Activated CD4-positive, alpha-beta T cell treated with anti-CD3 and anti-CD28 coated beads, Interleukin-10, Interleukin-2, amounts not matched to agents 100 ng/mL and 50 ng/mL, durations not matched to agents 16 hours and 8 hours (primary cell): ENCODE data around the gene TMEM88.
"Not testable (repeated sequence)": the region's sequence is repeated elsewhere in the genome, so short reads cannot be mapped to it uniquely, and the experiment has no call there.

Experiments
- DNase-seq: peaks from one replicate; pipeline ENCODE4 v3.0.0-alpha.2; 2020

Gene TMEM88

DNA sequence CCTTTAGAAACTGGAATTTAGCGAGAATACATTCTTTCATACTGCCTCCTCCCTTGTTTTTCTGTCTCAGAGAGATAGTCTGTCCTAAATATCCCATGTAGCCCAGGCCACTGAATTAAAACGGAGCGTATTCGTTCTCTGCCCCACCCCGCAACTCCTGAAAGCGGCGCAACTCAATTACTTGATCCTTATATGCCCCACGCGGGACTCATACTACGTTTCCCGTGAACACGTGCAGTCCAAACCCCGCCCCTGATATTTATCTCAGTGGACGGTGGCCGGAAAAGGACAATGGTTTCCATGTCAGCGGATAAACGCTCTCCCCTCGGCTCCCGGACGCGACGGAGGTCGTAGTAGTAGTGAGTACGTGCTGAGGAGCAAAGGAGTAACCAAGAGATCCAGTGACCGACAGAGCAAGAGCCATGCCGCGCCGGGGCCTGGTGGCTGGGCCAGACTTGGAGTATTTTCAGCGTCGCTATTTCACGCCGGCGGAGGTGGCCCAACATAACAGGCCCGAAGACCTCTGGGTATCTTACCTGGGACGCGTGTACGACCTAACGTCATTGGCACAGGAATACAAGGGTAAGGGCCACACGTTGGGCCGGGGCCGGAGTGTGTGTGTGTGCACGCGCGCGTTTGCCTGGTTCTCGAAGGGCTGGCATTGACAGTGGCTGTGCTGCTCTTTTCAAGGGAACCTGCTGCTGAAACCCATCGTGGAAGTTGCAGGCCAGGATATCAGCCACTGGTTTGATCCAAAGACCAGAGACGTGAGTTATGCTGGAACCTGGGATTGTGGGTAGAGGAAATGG, 3.1 kb downstream of the TMEM88 start, which contains the start of gene CYB5D1:
Gene CYB5D1, plus strand, starts transcription at position 291 of the 809 bp plus-strand sequence. Its CDS starts 132 bp downstream, at position 423.
- DNase-seq, result peak; percentile 93

DNA sequence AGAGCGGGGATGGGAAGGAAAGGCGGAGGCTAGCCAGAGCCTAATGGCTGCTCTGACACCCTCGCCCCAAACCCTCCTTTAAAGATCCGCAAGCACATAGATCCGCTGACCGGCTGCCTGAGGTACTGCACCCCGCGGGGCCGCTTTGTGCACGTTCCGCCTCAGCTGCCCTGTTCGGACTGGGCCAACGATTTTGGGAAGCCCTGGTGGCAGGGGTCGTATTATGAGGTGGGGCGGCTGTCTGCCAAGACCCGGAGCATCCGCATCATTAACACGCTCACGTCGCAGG, 3.6 kb downstream of the TMEM88 start:
- peak; percentile 55 for DNase-seq

DNA sequence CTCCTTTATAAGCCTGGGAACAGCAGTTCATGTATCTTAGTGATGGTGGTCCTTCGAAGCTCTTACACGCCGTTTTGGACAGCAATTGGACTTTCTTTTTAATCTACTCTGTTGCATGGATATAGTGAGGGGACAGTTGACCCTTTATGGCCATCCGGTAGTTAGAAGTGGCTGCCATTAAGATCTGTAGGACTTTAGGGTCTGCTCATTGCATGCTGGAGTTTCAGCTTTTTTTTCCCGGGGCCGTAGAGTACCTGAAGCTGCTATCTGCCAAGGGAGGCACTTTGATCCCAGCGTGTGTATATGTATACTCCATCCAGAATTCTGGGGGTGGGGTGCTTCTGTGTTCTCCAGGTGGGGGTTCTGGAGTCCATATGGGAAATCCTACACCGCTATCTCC, 4.2 kb downstream of the TMEM88 start:
- no peak for DNase-seq

DNA sequence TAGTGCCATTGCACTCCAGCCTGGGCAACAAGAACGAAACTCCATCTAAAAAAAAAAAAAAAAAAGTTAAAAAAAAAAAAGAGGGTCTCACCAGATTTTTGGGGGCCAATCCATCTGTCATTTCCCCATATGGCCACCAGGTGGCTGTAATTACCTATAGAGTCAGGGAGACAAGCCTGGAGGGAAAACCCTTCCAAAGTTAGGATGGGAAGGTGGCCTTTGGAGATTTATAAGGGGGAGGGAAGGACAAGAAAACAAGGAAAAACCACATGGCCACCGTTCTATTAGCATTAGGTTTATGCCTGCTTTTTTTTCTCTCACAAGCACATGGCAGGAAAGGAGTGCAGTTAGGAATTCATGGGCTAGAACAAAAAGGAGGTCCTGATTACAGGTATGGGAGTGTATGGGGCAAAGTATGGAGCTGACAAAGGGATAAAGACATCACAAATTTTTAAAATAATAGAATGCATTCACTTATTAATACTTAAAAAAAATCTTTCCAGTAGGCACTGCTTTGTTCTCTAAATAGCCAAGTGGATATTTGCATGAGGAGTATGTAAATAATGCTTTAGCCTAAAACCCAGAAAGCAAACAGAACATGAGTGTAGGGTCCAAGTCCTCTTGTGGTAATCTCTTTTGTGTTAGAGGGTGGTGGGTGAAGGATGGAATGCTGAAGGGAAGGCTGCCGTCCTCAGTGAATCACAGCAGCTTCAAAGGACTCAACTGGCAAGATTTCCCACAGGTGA, 8.0 kb downstream of the TMEM88 start:
- DNase-seq, result no peak

DNA sequence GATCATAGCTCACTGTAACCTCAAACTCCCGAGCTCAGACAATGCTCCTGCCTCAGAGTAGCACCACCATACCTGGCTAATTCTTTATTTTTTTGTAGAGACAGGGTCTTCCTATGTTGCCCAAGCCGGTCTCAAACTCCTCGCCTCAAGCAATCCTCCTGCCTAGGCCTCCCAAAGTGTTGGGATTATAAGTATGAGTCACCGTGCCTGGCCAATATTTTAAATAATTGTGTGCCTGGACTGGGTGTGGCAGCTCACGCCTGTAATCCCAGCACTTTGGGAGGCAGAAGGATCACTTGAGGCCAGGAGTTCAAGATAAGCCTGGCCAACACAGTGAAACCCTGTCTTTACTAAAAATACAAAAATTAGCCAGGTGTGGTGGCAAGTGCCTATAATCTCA, 9.5 kb downstream of the TMEM88 start:
- DNase-seq, result not testable (repeated sequence)

DNA sequence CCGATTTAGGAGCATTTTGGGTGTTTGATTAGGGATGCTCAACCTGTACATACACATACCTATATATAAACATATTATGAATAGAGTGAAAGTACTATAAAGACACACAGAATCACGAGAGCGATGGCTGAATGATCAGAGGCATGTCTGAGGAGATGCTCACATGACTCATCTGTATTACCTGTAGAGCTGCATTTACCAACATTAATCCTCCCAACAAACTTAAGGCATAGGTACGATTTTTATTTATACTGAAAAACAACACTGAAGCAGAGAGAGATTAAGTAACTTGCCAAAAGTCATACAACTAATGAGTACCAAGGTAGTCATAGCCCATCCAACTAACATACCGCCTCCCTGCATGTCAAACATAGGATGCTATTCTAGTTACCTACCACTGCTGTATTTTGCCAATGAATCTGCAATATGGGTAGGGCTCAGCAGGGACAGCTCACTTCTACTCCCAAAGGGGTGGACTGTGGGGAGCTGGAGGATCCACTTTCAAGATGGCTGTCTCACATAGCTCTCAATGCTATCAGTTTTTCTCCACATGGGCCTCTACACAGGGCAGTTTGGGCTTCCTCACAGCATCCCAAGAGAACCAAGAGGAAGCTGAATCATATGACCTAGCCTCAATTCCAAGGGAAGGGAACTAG, 10.3 kb downstream of the TMEM88 start:
- no peak for DNase-seq

DNA sequence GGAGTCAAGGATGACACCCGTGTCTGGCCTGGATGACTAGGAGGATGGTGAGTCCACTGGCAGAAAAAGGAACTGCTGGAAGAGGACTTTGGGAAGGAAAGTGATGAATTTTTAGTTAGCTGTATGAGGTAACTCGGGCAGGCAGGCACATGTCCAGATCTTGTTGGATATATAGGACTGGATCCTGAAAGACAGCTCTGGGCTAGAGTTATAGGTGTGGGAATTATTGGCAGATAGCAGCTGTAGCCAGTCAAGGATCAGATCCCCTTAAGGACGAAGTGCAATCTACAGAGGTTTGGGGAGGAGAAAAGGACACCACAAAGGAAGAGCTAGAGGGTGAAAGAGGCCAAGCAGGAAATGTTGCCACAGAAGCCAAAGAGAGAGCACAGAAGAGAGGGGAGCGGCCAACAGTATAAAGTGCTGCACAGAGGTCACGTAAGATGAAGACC, 13.0 kb downstream of the TMEM88 start:
- DNase-seq, result no peak

DNA sequence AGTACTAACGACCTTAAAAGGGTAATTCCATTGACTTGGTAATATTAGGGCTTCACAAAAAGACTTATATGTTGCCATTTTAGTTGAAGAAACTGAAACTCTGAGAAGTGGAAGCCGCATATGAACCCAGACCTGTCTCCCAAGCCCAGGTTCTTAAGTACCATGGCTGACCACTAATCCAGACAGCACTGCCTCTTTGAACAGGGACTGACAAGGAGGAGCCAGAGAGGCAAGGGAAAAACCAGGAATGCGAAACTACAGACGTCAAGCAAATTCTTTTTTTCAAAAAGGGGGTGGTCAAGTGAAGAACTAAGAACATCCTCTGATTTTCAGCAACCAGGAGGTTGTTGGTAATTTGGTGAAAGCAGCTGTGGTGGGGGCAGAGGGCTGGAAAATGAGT, 18.2 kb downstream of the TMEM88 start:
- DNase-seq, result no peak

DNA sequence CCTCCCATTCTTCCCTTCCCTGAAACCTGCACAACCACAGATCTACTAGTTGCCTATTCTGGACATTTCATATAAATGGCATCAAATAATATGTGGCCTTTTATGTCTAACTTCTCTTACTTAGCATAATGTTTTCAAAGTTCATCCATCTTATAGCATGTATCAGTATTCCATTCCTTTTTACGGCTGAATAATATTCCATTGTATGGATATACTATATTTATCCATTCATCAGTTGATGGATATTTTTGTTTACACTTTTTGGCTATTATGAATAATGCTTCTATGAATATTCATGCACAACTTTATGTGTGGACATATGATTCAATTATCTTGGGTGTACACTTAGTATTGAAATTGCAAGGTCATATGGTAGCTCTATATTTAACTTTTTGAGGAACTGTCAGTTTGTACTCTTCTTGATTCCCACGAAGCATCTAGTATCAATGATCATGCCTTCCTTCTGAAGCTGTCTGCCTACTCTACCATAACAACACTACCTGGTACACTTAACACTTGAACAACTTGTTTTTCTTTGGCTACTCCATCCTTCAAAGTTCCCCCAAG, 21.0 kb downstream of the TMEM88 start:
- no peak for DNase-seq

DNA sequence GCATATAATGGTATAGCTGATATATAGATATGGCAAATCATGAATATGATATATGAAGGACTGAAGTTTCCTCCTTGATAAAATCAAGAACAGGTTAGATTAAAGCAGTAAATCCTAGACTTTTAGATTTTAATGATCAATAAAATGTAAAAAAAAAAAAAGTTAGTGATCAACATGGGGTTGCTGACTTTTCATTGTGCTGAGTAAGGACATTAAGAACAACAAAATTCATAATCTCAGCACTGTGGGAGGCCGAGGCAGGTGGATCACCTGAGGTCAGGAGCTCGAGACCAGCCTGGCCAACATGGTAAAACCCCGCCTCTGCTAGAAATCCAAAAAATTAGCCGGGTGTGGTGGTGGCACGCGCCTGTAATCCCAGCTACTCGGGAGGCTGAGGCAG, 23.4 kb downstream of the TMEM88 start:
- DNase-seq, result no peak

DNA sequence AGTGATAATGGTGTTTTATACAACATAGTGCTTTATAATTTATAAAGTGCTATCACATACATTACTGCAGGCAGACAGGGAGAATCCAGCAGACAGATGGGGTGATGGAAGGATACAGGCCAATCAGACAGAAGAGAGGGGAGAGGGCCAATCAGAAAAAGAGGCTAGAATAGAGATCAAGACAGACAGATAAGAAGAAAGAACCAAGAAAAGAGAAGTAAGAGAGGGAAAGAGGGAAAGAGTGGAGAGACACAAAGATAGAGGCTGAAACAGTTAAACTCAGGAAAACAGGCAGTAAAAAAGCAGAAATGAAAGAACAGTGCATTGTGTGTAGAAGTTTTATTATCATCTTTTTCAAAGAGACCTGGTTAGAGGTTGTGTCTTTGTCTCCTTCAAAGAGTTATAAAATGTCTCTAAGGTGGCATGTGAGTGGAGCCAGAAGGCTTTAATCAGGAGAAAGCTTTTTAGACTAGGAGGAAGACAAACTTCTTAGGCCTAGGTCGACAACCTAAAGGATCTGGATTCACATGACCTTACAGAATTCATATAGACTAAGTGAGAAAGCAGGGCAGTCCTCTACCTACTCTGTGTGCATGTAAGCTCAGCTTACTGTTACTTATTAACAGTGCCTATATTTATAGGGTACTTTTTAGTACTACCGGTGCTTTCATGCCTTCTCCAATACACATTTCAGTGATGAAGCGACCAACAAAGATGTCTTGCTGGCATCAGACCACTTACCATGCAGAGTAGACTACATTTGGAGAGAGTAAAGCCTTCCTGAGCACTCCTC, 25.4 kb downstream of the TMEM88 start:
- DNase-seq, result no peak

DNA sequence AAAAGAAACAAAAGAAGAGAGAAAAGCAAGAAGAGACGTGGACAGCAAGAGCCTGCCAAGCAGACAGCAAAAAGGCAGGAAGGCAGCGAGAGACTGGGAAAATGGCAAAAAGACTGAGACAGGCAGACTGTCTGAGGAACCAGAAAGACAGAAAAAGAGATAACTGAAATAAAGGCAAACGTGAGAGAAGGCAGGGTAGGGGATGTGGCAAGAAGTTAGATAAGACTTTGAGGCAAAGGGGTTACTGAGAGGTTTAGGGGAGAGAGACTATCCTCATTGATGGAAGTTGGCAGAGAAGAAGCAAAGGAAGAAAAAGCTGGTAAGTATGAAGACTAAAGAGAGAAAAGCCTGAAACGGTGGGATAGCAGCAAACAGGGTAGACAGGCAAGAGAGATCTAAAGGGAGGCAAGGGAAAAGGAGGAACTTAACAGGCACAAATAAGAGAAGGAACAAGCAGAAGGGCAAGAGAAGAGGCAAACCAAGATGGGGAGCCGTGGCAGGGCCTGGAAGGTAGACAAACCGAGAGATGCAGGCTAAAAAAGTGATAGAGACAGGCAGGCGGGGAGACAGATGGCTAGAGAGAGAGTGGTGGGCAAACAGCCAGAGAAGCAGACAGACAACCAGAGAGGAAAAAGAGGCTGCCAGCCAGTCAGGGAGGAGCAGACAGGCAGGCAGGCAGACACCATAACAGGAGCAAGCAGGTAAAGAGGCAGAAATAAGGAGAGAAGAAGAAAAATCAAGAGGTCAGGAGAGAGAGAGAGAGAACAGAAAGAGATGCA, 26.6 kb downstream of the TMEM88 start:
- DNase-seq, result no peak

DNA sequence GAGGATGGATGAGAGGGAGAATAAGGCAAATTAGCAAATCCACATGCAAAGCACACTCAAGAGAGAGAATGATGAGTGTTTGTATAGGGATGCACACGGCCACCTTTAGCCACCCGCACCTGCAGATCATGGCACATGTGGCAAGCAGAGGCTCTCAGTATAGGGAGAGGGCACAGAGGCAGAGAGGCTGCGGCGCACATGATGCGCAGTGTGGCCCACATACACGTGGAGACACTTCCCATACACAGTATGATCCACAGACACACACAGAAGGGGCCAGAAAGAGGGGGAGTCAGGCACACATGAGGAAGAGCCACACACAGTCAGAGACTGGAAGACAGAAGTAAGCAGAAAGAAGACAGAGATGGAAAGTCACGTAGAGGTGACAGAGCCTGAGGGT, 27.2 kb downstream of the TMEM88 start:
- no peak for DNase-seq

DNA sequence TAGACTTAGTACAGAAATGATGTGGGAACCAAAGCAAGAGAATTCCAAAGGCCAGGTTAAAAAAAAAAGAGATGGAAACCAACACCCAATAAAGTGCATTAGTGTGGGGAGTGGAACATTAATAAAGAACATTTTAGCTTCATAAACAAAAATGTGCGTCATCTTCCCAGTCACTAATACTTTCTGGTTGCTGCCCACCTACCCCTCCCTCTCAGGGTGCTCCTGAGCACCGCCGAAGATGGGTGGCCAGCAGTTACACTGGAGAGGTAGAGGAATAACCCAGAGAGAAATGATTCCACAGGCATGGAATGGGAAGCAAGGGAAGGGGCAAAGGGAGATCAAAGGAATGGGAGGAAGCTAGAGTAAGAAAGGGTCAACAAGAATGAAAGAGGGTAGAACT, 27.8 kb downstream of the TMEM88 start:
- DNase-seq, result no peak

DNA sequence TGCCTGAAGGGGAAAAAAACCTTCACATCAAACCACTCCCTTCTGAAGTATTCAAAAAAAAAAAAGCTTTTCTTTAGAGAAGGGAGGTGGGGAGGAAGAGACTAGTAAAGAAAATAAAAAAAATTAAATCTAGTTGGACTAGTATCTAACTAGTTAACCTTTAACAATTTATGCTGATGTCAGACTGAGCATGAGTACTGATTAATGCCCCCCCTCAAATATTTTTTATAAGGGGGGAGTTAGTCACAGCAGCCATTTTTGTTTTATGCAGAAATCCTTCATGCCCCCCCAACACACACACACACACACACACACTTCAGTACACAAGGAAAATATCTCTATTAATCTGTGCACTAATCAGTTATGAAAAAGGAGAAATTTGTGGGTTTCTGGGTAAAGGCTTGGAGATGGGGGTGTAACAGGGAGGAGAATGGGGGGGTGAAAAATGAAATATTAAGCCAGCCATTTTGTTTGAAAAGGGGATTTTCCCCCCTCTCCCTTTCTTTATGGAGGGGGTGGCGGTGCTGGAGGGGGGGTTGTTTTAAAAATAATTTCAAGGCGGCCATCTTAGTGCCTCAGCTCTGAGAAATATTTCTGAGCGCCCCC, 29.0 kb downstream of the TMEM88 start:
- DNase-seq, result no peak

DNA sequence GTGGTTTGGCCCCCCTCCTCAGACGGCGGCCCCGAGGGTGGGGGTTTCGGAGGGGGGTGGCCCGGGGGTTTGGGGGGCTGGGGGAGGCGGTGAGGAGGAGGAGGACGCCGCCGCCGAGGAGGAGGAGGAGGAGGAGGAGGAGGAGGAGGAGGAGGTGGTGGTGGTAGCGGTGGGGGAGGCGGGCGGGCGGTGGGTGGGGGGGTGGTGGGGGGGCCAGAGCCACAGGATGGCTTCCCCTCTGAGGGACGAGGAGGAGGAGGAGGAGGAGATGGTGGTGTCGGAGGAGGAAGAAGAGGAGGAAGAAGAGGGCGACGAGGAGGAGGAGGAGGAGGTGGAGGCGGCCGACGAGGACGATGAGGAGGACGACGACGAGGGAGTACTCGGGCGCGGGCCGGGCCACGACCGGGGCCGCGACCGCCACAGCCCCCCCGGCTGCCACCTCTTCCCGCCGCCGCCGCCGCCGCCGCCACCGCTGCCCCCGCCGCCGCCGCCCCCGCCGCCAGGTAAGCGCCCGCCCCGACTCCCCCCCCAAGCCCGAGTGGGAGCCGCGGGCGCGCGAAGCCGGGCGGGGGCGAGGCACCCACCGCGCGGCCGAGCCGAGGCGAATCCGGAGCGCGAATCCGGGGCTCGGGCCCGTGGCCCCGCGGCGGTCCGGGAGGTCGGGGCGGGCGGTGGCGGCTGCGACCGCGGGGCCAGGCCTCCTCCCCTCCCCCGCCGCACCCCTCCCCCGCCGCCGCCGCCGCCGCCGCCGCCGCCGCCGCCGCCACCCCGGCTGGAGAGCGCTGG, 29.9 kb downstream of the TMEM88 start:
- peak; percentile 39 for DNase-seq

DNA sequence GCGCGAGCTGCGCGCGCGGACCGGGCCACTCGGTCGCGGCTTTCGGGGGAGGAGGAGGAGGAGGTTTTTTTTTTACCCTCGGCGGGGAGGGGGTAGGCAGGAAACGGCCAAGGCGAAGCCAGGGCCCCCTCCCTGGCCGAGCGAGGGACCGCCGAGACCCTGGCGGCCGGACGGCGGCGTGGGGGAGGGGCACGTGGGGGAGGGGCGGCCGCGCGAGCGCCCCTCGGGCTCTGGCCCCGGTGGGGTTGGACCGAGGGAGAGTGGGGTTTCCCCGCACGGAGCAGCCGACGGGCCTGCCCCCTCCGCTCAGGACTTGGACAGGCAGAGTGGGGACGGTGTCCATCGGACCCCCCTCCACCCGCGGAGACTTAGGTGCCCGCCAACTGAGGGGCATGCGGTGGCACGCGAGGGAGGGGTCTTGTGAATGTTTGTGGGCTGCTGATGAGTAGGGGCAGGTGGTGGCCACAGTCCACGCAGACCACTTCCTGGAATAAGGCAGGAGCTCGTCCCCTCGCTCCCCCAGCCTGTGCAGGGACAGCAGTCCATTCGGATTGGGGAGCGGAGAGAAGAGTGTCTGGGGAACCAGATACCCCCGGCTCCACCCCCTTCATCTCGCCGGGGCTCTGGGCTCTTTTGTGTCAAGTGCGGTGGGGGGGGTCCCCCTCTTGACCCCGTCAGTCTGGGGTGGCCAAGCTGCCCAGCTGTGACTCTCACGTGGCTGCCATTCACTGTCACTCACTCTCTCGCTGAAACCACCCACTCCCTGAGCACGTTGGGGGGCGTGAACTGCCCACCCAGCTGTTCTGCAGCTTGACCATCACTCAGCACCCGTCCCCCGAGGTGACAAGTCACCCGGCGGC, 30.7 kb downstream of the TMEM88 start:
- DNase-seq, result peak; percentile 54

DNA sequence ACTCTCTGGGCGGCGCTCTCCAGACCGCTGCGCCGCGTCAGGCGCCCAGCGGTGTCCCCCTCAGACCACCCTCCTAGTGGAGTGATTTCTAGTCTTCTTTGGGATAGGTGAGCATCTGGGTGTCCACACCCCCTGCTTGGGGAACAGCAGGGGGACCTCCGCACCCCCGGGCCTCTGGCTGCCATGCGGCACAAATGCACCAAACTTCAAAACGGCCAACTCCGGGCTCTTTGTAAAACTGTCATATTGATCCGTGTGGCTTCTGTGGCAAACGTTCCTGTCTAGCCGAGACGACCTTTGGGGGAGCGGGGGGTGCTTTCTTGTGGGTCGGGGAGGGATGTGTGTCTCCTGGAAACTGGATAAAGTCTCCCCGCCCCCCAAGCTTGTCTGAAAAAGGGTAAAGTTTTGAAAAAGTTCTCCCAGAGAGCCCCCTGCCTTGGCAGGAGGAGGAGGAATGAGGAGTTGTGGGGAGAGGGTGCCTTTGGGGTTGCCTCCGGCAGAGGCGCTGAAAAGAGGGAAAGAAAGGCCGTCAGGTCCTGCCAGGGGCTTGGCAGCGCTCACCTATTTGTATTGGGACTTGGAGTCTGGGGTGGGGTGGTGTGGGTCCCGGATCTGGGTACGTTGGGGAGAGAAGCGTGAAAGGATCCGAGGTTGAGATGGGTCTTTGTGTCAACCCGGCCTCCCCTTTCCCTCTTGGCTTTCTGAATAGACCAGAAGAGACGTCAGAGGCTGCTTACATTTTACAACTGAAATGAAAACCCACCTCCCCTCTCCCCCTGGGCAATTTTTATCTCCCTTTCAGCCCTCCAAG, 31.6 kb downstream of the TMEM88 start:
- peak; percentile 67 for DNase-seq

DNA sequence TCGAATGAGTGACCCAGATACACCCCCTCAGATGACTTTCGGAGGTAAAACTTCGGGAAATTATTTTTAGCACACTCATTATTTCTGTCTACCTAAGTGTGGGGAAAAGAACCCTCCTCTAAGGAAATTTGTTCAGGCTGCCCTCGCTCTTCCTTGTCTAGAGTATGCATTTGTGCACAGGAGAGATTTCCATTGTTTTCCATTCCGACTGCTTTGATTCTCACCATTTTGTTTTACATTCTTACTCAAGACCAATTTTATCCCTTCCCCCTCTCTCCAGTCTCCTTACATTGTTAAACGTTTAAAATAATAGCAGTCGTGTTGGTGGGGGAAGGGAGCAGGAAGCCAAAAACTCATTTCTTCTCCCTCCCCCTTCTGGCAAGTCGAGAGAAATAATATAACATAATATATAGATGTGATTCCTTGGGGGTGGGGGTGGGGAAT, 32.2 kb downstream of the TMEM88 start:
- DNase-seq, result no peak
